Karpas-422 (cell line): ENCODE results near the gene DNAH11. TPM values are rescaled to one million over a fixed set of nuclear protein-coding genes. Genes with fewer than 3 reads are reported as not detected.
"Not testable (repeated sequence)": the region's sequence is repeated elsewhere in the genome, so short reads cannot be mapped to it uniquely, and the experiment has no call there.

Experiments
- DNase-seq: peaks from one replicate; pipeline ENCODE4 v3.0.0-alpha.2; 2015
- H2AFZ ChIP-seq: fragments of 200-600 bp; sonication (generic); 2 replicates; pipeline ENCODE4 v1.6.1; 2014; ENCODE audit warnings: antibody characterized with exemption, low read length, mixed read lengths
- H3K27ac ChIP-seq: fragments of 200-600 bp; sonication (generic); 2 replicates; pipeline ENCODE4 v1.5.1; 2014; ENCODE audit warnings: mild to moderate bottlenecking, low read length, moderate library complexity
- H3K27me3 ChIP-seq: fragments of 200-600 bp; sonication (generic); 2 replicates; pipeline ENCODE4 v1.6.1; 2014; ENCODE audit warnings: low read length, mixed read lengths
- H3K36me3 ChIP-seq: fragments of 200-600 bp; sonication (generic); 2 replicates; pipeline ENCODE4 v1.6.1; 2014; ENCODE audit warnings: low read length, mixed read lengths; ENCODE audit not compliant: insufficient read depth
- H3K4me1 ChIP-seq: fragments of 200-600 bp; sonication (generic); 2 replicates; pipeline ENCODE4 v1.6.1; 2014; ENCODE audit warnings: mild to moderate bottlenecking, low read length, mixed read lengths
- H3K4me2 ChIP-seq: fragments of 200-600 bp; sonication (generic); 2 replicates; pipeline ENCODE4 v1.6.1; 2014; ENCODE audit warnings: low read length, low read depth, mild to moderate bottlenecking; ENCODE audit not compliant: poor library complexity, severe bottlenecking
- H3K4me3 ChIP-seq: fragments of 200-600 bp; sonication (generic); 2 replicates; pipeline ENCODE4 v1.5.1; 2014; ENCODE audit warnings: mild to moderate bottlenecking, antibody characterized with exemption, low read length, mixed read lengths
- H3K79me2 ChIP-seq: fragments of 200-600 bp; sonication (generic); 2 replicates; pipeline ENCODE4 v1.6.1; 2014; ENCODE audit warnings: mild to moderate bottlenecking, low read length, mixed read lengths
- H3K9ac ChIP-seq: fragments of 200-600 bp; sonication (generic); 2 replicates; pipeline ENCODE4 v1.6.0; 2014; ENCODE audit warnings: low read length
- H3K9me2 ChIP-seq: fragments of 200-600 bp; sonication (generic), shearing (Covaris generic); replicated peaks from 2 replicates; pipeline ENCODE4 v1.6.0; 2014; ENCODE audit warnings: mild to moderate bottlenecking, low read length, moderate library complexity; ENCODE audit not compliant: insufficient read depth
- H3K9me3 ChIP-seq: fragments of 300-700, 200-600 bp; sonication (generic); 2 replicates; pipeline ENCODE4 v1.6.1; 2014; ENCODE audit warnings: low read length, mixed read lengths
- H4K20me1 ChIP-seq: fragments of 200-600 bp; sonication (generic); 2 replicates; pipeline ENCODE4 v1.6.1; 2014; ENCODE audit warnings: mild to moderate bottlenecking, antibody characterized with exemption, low read length, low read depth; ENCODE audit not compliant: insufficient read depth
- total RNA-seq: library from RNA; depleted of rRNA; stranded (reverse); fragments of >200 nt; shearing (Covaris generic); gene quantifications from 2 replicates; pipeline ENCODE4 v1.2.3, GENCODE V29; 2014; ENCODE audit warnings: low replicate concordance

DNAH11 gene
- total RNA-seq, 1 experiment from 2014 or later: 0.04 TPM

DNA sequence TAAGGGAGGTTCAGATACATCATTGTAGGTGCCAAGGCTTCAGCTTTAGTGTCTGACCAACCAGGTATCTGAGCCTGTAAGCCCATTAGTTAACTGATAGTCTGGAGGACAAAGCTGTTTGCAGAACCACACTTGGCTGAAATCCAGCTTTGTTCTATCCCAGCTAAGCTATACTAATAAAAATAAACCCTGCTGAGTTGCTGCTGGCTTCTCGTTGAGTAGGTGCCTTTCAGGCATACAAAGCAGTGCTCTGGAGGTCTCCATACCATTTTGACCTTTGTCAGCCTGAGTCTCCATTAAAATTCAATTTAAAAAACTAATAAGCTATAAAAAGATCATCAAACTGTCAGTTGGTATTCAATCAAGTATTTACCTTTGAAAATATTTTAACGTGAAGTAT lies 380.8 kb downstream of the DNAH11 start:
- Histone ChIP-seq H3K4me1 (peaks cover 89% of the 10 kb centered on the region), H3K79me2 (peaks cover 100% of the 10 kb centered on the region), H3K27me3 (no peaks in the 10 kb centered on the region), H3K4me3 (no peak overlapping the region), H3K27ac (peak overlapping the region; percentile 99), H3K9ac (peak overlapping the region; percentile 32), H4K20me1 (peaks cover 5% of the 10 kb centered on the region; the same call in 1 of the 2 replicates), H3K9me2 (no peaks in the 10 kb centered on the region), H2AFZ (no peak overlapping the region), H3K36me3 (peaks cover 18% of the 10 kb centered on the region), H3K4me2 (peak overlapping the region; percentile 55), H3K9me3 (no peaks in the 10 kb centered on the region)
- peak; percentile 53 for DNase-seq

DNA sequence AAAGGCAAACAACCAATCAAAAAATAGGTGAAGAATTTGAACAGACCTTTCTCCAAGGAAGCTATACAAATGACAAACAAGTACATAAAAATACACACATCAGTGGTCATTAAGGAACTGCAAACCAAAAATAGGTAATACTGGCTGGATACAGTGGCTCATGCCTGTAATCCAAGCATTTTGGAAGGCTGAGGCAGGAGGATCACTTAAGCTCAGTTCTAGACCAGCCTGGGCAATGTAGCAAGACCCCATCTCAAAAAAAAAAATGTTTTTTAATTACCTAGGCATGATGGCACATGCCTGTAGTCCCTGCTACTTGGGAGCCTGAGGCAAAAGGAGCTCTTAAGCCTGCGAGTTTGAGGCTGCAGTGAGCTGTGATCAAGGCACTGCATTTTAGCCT lies 383.6 kb downstream of the DNAH11 start:
- Histone ChIP-seq H3K4me1 (peaks cover 61% of the 10 kb centered on the region), H4K20me1 (peaks cover 5% of the 10 kb centered on the region; the same call in 1 of the 2 replicates), H3K36me3 (peaks cover 23% of the 10 kb centered on the region), H3K79me2 (peaks cover 100% of the 10 kb centered on the region), H3K9me3 (no peaks in the 10 kb centered on the region), H3K4me3 (no peak overlapping the region), H3K4me2 (no peak overlapping the region), H3K27me3 (no peaks in the 10 kb centered on the region), H3K27ac (peak overlapping the region; percentile 99), H3K9me2 (no peaks in the 10 kb centered on the region), H2AFZ (no peak overlapping the region), H3K9ac (no peak overlapping the region)
- no peak for DNase-seq

DNA sequence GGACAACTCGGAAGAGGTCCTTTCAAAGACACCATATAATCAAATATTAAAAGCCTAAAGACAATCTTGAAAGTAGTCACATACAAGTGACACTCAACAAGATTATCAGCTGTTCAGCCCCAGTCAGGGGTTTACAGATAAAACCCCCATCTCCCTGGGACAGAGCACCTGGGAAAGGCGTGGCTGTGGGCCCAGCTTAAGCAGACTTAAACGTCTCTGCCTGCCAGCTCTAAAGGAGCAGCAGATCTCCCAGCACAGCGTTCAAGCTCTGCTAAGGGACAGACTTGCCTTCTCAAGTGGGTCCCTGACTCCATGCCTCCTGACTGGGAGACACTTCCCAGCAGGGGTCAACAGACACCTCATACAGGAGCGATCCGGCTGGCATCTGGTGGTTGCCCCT lies 384.9 kb downstream of the DNAH11 start:
- Histone ChIP-seq H3K4me1 (peaks cover 49% of the 10 kb centered on the region), H3K9me3 (no peaks in the 10 kb centered on the region), H4K20me1 (peaks cover 5% of the 10 kb centered on the region; the same call in 1 of the 2 replicates), H3K4me2 (no peak overlapping the region), H3K36me3 (peaks cover 28% of the 10 kb centered on the region), H3K79me2 (peaks cover 100% of the 10 kb centered on the region), H3K27me3 (no peaks in the 10 kb centered on the region), H3K9ac (no peak overlapping the region), H3K4me3 (no peak overlapping the region), H2AFZ (no peak overlapping the region), H3K27ac (peak overlapping the region; percentile 99), H3K9me2 (no peaks in the 10 kb centered on the region)
- DNase-seq: no peak

DNA sequence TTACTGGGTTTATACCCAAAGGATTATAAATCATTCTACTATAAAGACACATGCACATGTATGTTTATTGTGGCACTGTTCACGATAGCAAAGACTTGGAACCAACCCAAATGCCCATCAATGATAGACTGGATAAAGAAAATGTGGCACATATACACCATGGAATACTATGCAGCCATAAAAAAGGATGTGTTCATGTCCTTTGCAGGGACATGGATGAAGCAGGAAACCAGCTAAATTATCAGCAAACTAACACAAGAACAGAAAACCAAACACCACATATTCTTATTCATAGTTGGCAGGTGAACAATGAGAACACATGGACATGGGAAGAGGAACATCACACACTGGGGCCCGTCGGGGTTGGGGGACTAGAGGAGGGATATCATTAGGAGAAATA lies 390.5 kb downstream of the DNAH11 start:
- Histone ChIP-seq H3K4me1 (peaks cover 22% of the 10 kb centered on the region), H3K36me3 (peaks cover 58% of the 10 kb centered on the region), H3K79me2 (peaks cover 100% of the 10 kb centered on the region)
- not testable (repeated sequence) for H3K27me3 ChIP-seq, H3K9me3 ChIP-seq, H3K4me3 ChIP-seq, H2AFZ ChIP-seq, H3K27ac ChIP-seq, H3K4me2 ChIP-seq, H3K9ac ChIP-seq, DNase-seq, H4K20me1 ChIP-seq, H3K9me2 ChIP-seq

DNA sequence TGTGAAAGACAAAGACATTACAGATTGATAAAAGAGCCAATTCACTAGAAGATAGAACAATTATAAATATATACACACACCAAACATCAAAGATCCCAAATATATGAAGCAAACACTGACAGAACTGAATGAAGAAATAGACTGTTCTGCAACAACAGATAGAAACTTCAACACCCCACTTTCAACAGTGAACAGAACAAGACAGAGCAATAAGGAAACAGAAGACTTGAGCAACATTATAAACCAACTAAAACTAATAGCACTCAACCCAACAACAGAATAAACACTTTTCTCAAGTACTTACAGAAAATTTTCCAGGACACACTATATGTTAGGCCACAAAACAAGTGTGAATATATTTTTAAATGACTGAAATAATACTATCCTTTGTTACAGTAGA lies 392.0 kb downstream of the DNAH11 start:
- peak overlapping the region; percentile 61 for H3K27ac ChIP-seq
- H3K4me1 ChIP-seq: peaks cover 38% of the 10 kb centered on the region
- DNase-seq: peak; percentile 40
- H3K27me3 ChIP-seq: no peaks in the 10 kb centered on the region
- no peaks in the 10 kb centered on the region for H4K20me1 ChIP-seq
- peak overlapping the region; percentile 8 for H3K4me2 ChIP-seq
- H3K36me3 ChIP-seq: peaks cover 73% of the 10 kb centered on the region
- H2AFZ ChIP-seq: no peak overlapping the region
- no peaks in the 10 kb centered on the region; the same call in 1 of the 2 replicates for H3K9me3 ChIP-seq
- peaks cover 100% of the 10 kb centered on the region for H3K79me2 ChIP-seq
- no peaks in the 10 kb centered on the region for H3K9me2 ChIP-seq
- no peak overlapping the region for H3K9ac ChIP-seq
- H3K4me3 ChIP-seq: peak overlapping the region; percentile 4; the same call in 1 of the 2 replicates

DNA sequence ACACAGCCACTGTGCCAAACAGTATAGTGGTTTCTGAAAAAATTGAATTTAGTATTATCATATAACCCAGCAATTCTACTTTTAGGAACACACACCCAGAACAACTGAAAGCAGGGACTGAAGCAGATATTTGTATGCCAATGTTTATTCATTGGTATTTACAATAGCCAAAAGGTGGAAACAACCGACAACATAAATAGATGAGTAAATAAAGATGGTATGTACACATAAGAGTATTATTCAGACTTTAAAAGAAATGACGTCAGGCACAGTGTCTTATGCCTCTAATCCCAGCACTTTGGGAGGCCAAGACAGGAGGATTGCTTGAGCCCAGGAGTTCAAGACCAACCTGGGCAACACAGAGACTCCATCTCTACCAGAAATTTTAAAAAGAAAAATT lies 395.6 kb downstream of the DNAH11 start:
- Histone ChIP-seq H4K20me1 (0 out of 2 replicates have a peak, but pooled peaks cover 1% of the 10 kb centered on the region), H3K27me3 (no peaks in the 10 kb centered on the region), H3K4me3 (no peak overlapping the region), H3K27ac (peak overlapping the region; percentile 95), H3K9me3 (no peaks in the 10 kb centered on the region; the same call in 1 of the 2 replicates), H2AFZ (no peak overlapping the region), H3K9me2 (no peaks in the 10 kb centered on the region), H3K79me2 (peaks cover 100% of the 10 kb centered on the region), H3K9ac (no peak overlapping the region), H3K36me3 (peaks cover 78% of the 10 kb centered on the region), H3K4me2 (peak overlapping the region; percentile 94), H3K4me1 (peaks cover 74% of the 10 kb centered on the region)
- DNase-seq: no peak

DNA sequence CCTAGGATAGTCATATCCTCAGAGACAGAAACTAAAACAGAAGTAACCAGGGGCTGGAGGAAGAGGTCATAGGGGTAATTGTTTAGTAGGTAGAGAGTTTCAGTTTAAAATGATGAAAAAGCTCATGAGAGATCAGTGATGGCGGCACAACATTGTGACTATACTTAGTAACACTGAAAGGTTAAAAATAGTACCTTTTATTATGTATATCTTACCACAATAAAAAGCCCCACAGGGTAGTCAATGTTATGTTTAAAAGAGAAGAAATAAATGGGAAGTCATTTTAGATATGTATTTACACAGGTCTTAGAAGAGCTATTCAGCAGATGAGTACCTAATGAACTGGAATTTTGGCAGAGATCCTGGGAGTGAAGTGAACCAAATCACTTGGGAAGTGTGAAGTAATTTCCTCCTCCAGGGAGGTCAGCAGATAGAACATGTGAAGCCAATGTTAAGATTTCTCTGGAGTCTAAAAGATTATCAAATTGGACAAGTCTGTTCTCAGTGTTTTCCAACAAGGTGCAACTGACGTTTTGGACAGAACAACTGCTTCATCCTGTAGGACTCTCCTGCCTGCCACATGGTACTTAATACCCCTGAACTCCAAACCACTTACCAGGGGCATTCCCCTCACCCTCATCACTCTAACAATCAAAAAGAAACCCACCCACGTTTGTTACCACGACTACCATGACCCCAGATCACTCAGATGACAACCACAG lies 396.5 kb downstream of the DNAH11 start:
- H3K9ac ChIP-seq: peak overlapping the region; percentile 13; the same call in 1 of the 2 replicates
- no peaks in the 10 kb centered on the region for H3K9me2 ChIP-seq
- peaks cover 70% of the 10 kb centered on the region for H3K36me3 ChIP-seq
- H3K4me3 ChIP-seq: peak overlapping the region; percentile 13; the same call in 1 of the 2 replicates
- no peaks in the 10 kb centered on the region for H3K27me3 ChIP-seq
- H3K79me2 ChIP-seq: peaks cover 100% of the 10 kb centered on the region
- H3K9me3 ChIP-seq: no peaks in the 10 kb centered on the region; the same call in 1 of the 2 replicates
- 0 out of 2 replicates have a peak, but pooled peaks cover 4% of the 10 kb centered on the region for H4K20me1 ChIP-seq
- peak overlapping the region; percentile 95 for H3K27ac ChIP-seq
- H3K4me2 ChIP-seq: peak overlapping the region; percentile 94
- peak; percentile 41 for DNase-seq
- peaks cover 80% of the 10 kb centered on the region for H3K4me1 ChIP-seq
- H2AFZ ChIP-seq: no peak overlapping the region

DNA sequence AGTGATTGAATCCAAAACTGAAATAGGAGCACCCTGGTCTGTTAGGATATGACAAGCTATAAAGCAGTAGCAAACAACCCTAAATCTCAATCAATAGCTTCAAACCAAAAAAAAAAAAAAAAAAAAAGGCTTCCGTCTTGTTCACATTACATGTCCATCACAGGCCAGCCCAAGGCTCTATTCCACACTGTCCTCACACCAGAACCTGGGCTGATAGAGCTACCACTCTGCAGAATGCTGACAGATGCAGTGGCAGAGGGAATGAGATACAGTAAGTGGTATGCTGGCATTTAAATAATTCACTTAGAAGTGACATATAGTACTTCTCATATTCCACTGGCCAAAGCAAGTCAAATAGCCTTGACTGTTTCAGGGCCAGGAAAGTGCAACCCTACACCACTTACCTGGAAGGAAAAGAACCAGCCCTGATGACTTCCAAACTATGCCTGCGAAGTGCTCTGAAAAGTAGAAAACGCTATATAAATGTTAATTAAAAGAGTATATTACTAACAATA lies 397.1 kb downstream of the DNAH11 start:
- DNase-seq: peak; percentile 41
- Histone ChIP-seq H3K9me2 (no peaks in the 10 kb centered on the region), H3K4me2 (peak overlapping the region; percentile 94), H3K79me2 (peaks cover 100% of the 10 kb centered on the region), H3K27me3 (no peaks in the 10 kb centered on the region), H2AFZ (no peak overlapping the region), H4K20me1 (0 out of 2 replicates have a peak, but pooled peaks cover 4% of the 10 kb centered on the region), H3K36me3 (peaks cover 63% of the 10 kb centered on the region), H3K4me1 (peaks cover 75% of the 10 kb centered on the region), H3K9ac (peak overlapping the region; percentile 13; the same call in 1 of the 2 replicates), H3K9me3 (no peaks in the 10 kb centered on the region; the same call in 1 of the 2 replicates), H3K4me3 (peak overlapping the region; percentile 13; the same call in 1 of the 2 replicates), H3K27ac (peak overlapping the region; percentile 95)
